Posterior vena cava (tissue), 2 donors: ENCODE measurements around the gene SLC44A5. TPM values are rescaled to one million over a fixed set of nuclear protein-coding genes. Genes with fewer than 3 reads are reported as not detected.

Experiments used
- DNase-seq: peaks from one replicate; pipeline ENCODE4 v3.0.0-alpha.2; 2020; ENCODE audit warnings: low spot score
- intact Hi-C, 2 donors: fragments of 100-400 bp; cut with DNase I; formaldehyde crosslinking; loops; one replicate each; pipeline versions ENCODE4 v1.14.1 to v1.14.2; 2022 to 2023
- total RNA-seq, 2 donors: library from RNA; stranded (reverse); fragmentation: NEBNext Ultra II Directional; extraction: Animal tissue kit (Norgen Biotek cat#: 25700); gene quantifications; one replicate each; pipeline ENCODE4 v1.2.1, GENCODE V29; 2021
- donor health status: DM: yes; HTN: yes; CAD: no.
- donor health status: DM: yes; HTN: yes; CAD: no.

Gene SLC44A5
- total RNA-seq, 2 donors from 2014 or later: 0.52 TPM; not detected in 1

DNA sequence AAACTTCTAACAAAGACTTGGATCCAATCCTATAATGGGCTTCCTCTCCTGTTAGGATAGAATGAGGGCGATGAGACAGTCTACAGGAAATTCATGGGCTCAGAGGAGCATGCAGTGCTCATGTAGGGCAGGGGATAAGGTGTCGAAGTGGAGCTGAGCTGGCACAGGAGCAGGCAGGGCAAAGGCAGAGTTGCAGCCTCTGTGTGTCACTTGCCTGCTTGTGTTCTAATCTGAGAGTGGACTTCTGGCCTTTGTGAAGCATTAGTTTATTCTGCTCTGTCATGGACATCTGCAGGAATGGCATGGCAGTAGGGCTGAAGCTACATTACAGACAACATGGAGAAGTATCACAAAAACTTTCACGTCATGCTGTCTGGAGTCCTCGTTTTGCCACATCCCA is 444.1 kb downstream of the SLC44A5 start:
- DNase-seq: no peak
- intact Hi-C loops: loop anchor here in 1 of 2 donors (2.0 kb wide), 1 partner anchor 62 kb away; no protein-coding TSS in a partner anchor

DNA sequence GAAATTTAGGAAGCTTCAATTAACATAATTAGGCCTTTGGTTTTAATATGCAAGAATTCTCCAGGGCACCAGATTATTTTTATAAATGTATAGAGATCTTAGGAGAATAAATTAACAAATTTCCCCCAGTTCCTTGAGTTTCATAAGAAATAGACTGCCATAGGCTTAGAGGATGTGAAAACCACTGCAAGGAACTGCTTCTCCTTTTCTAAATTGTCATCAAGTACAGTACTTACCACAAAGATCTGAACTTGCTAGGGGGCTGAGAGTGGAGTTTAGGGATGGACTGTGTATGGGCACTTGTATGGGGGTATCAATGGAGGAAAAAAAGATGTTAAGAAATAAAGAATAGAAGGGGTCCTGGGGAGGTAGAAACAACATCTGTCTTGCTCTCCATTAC is 445.6 kb downstream of the SLC44A5 start:
- no peak for DNase-seq
- intact Hi-C loops: no loop called here

DNA sequence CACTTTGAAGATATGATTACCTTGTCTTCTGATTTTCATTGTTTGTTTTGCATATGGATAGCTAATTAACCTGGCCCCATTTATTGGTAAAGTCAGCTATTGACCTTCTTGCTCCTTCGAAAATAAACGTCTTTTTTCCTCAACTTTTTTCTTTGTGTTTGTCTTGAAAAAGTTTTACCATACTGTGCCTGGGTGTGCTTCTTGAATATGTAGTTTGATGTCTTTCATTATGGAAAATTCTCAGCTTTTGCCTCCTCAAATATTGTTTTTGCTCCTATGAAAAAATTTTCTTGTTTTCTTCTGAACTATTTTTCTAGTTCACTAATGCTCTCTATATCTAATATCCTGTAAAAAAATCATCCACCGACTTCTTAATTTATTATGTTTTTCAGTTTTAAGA is 451.8 kb downstream of the SLC44A5 start:
- intact Hi-C loops: no loop called here
- no peak for DNase-seq

Other genes starting within 250 kb of the SLC44A5 start
- 10 to 100 TPM; 33.4 to 38.1 TPM for gene ACADM, start 113.6 kb upstream of the SLC44A5 start, total RNA-seq
- gene RABGGTB, start 175.1 kb upstream of the SLC44A5 start, total RNA-seq: 10 to 100 TPM; 49.7 to 49.9 TPM
- under 1 TPM; 0.37 to 0.76 TPM for gene MSH4, start 185.8 kb upstream of the SLC44A5 start, total RNA-seq